GM13976 (cell line): Measurements from ENCODE around the gene VEPH1.

Experiments
- DNase-seq: peaks from one replicate; pipeline ENCODE4 v3.0.0; 2012; ENCODE audit warnings: low spot score
- CTCF ChIP-seq: IDR thresholded peaks from 2 replicates; pipeline ENCODE4 v1.5.1; 2012; ENCODE audit warnings: borderline replicate concordance, mild to moderate bottlenecking; ENCODE audit not compliant: insufficient read depth; ENCODE audit errors: extremely low read depth, missing control alignments, control extremely low read depth
- in situ Hi-C: fragments of 300-500 bp; cut with MboI; formaldehyde crosslinking; loops from one replicate; pipeline ENCODE4 v1.12.0; 2022; ENCODE audit warnings: low sequenced_read_pairs, mixed read lengths, inconsistent platforms; ENCODE audit not compliant: unreplicated experiment

Gene VEPH1

GRCh38 chr3:157469561-157470294, 33.5 kb downstream of the VEPH1 start:
- no peak for DNase-seq
- TF ChIP-seq CTCF, result no peak
- in situ Hi-C loops, result no loop called here

- TF ChIP-seq CTCF, result no peak
- DNase-seq, result no peak
- in situ Hi-C loops, result no loop called here
Measured at GRCh38 chr3:157467200-157467599, 36.0 kb downstream of the VEPH1 start.

- in situ Hi-C loops, result no loop called here
- no peak for TF ChIP-seq CTCF
- no peak for DNase-seq
Measured at GRCh38 chr3:157465741-157466140, 37.5 kb downstream of the VEPH1 start.

DNA sequence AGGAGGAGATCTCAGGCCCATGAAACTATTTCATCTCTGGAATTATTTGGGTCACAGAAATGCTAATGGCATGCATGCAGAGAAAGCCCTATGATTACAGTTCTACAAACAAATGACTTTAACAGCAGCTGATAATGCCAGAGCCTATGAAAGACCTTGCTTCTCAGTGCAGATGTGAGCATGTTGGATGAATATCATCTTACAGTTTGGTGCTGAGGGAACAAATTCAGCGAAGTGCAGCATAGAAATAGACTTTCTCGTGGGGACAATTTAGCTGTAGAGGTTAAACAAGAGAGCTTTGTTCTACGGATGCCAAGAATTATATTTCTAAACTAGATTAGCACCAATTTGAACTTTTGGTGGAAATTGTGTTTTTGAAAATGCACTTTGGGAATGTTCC, 38.9 kb downstream of the VEPH1 start:
- DNase-seq, result no peak
- no peak for TF ChIP-seq CTCF
- in situ Hi-C loops, result no loop called here

GRCh38 chr3:157463816-157464215, 39.4 kb downstream of the VEPH1 start:
- no peak for TF ChIP-seq CTCF
- in situ Hi-C loops, result no loop called here
- no peak for DNase-seq

GRCh38 chr3:157460253-157460652, 43.0 kb downstream of the VEPH1 start:
- TF ChIP-seq CTCF, result no peak
- no peak for DNase-seq
- in situ Hi-C loops, result no loop called here
